GM19324 (cell line): ENCODE results near the gene TRIM46.
"Not testable (repeated sequence)": the region's sequence is repeated elsewhere in the genome, so short reads cannot be mapped to it uniquely, and the experiment has no call there.

Experiments used
- ATAC-seq: cut with Tn5 transposase; IDR thresholded peaks from one replicate; pipeline ENCODE4 v1.9.1; 2021; ENCODE audit warnings: mild to moderate bottlenecking, moderate library complexity; ENCODE audit not compliant: unreplicated experiment, low FRiP score

Gene TRIM46

GRCh38 chr1:155186067-155186793, 12.6 kb downstream of the TRIM46 start:
- no peak for ATAC-seq

GRCh38 chr1:155186794-155187455, 13.3 kb downstream of the TRIM46 start:
- no peak for ATAC-seq

- no peak for ATAC-seq
Observed at GRCh38 chr1:155187456-155187891, 13.8 kb downstream of the TRIM46 start.

DNA sequence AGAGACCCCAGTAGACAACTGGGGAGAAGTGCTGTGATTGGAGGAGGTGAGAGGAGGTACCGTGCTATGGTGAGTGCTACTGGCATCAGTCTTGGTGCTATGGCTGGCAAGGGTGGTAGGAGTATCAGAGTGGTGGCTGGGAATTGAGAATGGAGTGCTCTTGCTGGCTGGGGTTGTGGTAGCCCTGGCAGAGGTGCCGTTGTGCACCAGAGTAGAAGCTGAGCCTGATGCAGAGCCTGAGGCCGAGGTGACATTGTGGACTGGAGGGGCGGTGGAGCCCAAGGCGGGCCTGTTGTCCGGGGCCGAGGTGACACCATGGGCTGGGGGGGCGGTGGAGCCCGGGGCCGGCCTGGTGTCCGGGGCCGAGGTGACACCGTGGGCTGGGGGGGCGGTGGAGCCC, 14.6 kb downstream of the TRIM46 start:
- ATAC-seq, result no peak

GRCh38 chr1:155189926-155190325, 16.3 kb downstream of the TRIM46 start:
- not testable (repeated sequence) for ATAC-seq

DNA sequence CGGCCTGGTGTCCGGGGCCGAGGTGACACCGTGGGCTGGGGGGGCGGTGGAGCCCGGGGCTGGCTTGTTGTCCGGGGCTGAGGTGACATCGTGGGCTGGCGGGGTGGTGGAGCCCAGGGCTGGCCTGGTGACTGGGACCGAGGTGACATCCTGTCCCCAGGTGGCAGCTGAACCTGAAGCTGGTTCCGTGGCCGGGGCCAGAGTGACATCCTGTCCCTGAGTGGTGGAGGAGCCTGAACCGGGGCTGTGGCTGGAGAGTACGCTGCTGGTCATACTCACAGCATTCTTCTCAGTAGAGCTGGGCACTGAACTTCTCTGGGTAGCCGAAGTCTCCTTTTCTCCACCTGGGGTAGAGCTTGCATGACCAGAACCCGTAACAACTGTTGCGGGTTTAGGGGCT, 18.3 kb downstream of the TRIM46 start:
- no peak for ATAC-seq

DNA sequence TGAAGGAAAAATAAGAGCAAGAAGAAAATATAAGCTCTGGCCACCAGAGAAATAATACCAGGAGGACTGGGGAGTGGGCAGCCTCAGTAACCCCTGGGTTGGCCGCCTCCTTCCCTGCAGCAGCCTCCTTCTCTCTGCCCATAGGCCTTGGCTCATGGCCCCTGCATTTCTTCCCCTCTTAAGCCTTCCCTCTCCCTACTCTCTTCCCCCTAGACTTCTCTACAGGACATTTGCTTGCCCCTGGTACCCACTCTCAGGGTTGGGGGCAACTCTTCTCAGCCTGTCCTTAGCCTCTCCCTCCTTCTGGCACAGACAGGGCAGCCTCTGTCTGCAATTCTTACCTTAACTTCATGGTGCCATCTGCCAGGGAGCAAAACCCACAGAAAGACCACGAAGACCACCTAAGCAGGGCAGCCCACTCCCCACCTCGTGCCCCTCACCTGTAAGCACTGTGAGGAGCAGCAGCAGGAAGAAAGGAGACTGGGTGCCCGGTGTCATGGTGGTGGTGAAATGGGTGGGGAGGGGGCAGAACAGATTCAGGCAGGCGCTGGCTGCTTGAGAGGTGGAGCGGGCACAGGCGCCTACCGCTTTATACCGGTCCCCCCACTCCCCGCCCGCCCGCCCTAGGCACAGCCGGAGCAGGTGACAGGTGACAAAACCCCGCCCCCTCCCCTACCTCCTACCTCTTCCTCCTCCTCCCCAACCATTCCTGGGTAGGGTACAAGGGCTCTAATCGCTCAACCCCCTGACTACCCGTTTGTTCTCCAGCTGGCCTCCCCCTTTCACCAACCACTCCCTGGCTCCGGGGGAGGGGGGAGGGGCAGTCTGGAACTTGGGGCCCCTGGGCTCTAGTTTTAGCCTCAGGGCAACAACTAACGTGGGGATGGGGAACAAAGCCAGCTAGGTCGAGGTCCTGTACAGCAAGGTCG, 19.0 kb downstream of the TRIM46 start:
- no peak for ATAC-seq

GRCh38 chr1:155193275-155193990, 19.8 kb downstream of the TRIM46 start:
- peak; percentile 63 for ATAC-seq

- not testable (repeated sequence) for ATAC-seq
Observed at GRCh38 chr1:155193991-155194240, 20.3 kb downstream of the TRIM46 start.

GRCh38 chr1:155195201-155196102, 21.8 kb downstream of the TRIM46 start:
- ATAC-seq, result no peak

- no peak for ATAC-seq
Observed at GRCh38 chr1:155196103-155196892, 22.6 kb downstream of the TRIM46 start.

DNA sequence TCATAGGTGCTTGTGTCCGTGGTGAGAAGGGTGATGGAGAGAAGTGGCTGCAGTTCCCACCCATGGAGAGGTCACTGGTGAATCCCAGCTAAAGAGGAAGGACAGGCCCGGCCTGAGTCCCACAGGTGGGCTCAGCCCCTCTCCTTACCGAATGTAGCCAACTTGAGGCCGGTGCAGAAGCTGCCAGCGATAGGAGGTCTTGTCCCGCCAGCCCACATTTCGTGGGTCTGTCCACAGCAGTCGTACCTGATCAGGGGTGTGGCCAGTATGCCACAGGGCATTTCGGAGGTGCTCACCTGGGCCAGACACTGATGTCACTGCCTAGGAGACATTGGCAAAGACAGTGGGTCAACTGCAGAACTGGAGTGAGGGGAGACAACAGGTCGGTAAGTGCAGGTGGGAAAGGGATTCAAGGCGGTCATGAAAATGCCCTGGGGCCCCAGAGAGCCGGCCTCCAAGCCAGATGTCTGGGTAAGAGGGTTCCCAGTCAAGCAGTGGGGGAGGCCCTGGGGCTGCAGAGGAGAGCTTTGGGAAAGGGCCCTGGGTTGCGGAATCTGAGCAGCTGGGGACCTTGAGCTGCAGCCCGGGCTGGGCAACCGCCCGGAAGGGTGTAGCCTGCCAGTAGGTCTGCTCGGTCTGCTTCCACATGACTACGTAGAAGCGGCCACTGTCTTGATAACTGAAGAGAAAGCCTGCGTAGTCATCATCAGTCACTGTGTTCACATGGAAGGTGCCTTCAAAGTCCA, 23.4 kb downstream of the TRIM46 start:
- no peak for ATAC-seq

- no peak for ATAC-seq
Observed at GRCh38 chr1:155197901-155198546, 24.4 kb downstream of the TRIM46 start.

GRCh38 chr1:155198547-155198906, 24.9 kb downstream of the TRIM46 start:
- no peak for ATAC-seq

GRCh38 chr1:155199792-155200191, 26.1 kb downstream of the TRIM46 start:
- no peak for ATAC-seq

- no peak for ATAC-seq
Observed at GRCh38 chr1:155200920-155201319, 27.3 kb downstream of the TRIM46 start.

DNA sequence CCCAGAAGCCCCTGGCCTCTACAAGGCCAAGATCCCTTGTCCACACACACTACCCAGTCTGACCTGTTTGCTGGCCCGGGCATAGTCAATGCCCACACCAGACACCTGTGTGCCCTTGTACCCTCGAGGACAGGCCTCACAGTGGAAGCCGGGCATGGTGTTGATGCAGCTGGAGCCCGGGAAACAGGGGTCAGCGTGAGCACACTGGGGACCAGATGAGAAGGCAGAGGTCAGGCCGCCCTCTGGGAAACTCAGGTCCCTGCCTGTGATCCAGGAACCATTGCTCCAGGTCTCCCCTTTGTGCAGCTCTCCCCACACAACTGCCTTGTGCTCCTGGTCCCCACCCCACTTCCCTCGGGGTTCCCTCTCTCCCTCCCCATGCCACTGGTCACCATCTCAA, 28.5 kb downstream of the TRIM46 start:
- ATAC-seq, result no peak
